Measurements from ENCODE around the gene TACSTD2.

DNA sequence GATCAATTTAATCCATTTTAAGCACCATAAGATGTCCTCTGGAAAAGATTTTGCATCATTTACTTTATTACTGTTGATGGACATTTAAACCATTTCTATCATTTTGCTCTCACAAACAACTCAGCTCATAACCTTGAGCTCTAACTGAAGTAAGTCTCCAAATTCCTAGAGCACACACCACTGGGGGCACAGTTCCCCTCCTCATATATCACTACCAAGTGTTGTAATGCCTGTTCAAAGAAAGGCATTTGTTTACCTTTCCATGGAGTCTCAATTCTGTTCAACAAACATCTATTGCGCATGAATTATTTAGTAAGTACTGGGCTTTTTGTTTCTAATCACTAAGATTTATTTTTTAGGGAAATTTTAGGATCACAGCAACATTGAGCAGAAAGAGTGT is 21.7 kb downstream of the TACSTD2 start:
- TF ChIP-seq CTCF (IDR thresholded peaks at IDR 0.05), result no peak
- no peak for TF ChIP-seq POLR2A (IDR thresholded peaks at IDR 0.05)
